ENCODE results near the gene IRS1.

DNA sequence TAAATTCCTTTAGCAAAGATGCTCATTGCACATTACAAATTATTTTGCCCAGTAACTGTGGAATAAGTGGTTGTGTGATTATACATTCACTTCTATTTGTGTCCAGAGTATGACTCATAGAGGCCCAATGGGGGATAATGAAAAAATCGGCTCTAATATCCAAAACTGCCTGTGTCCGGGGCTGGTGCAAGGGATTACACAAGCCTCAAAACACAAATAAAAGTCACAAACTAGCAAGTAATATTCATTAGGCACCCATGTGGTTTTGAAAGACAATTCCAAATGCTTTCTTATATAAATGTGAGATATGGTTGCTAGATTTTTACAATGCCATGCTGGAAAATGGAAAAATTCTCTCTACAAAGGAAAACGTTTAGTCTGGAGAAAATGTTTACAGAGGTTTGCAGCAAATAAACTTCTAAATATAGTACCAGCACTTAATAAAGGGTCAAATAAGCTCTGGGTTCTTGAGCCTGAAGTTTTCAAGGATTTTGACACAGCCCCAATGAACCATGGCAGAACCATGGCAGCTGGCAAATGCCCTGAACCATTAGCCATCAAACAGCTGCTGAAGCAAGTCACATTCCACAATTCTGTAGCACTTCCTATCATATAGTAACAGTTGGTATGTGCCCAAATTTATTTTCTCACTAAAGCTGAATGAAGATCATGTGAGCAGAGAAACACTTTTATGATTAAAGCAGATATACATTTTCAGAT is 40.5 kb downstream of the IRS1 start:
- TF ChIP-seq, protein P1, sequence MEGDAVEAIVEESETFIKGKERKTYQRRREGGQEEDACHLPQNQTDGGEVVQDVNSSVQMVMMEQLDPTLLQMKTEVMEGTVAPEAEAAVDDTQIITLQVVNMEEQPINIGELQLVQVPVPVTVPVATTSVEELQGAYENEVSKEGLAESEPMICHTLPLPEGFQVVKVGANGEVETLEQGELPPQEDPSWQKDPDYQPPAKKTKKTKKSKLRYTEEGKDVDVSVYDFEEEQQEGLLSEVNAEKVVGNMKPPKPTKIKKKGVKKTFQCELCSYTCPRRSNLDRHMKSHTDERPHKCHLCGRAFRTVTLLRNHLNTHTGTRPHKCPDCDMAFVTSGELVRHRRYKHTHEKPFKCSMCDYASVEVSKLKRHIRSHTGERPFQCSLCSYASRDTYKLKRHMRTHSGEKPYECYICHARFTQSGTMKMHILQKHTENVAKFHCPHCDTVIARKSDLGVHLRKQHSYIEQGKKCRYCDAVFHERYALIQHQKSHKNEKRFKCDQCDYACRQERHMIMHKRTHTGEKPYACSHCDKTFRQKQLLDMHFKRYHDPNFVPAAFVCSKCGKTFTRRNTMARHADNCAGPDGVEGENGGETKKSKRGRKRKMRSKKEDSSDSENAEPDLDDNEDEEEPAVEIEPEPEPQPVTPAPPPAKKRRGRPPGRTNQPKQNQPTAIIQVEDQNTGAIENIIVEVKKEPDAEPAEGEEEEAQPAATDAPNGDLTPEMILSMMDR (IDR thresholded peaks at IDR 0.05; ENCODE audit: low read depth, low read length), result no peak
- no peak for TF ChIP-seq EZH2phosphoT487 (IDR thresholded peaks at IDR 0.05; ENCODE audit: low read depth)
